GM18868 (cell line): ENCODE data around the gene NTF3.

Source experiments
- ATAC-seq: cut with Tn5 transposase; IDR thresholded peaks from one replicate; pipeline ENCODE4 v1.9.1; 2021; ENCODE audit warnings: mild to moderate bottlenecking, moderate library complexity; ENCODE audit not compliant: unreplicated experiment

NTF3 gene

GRCh38 chr12:5509557-5509956, 77.6 kb downstream of the NTF3 start:
- ATAC-seq: no peak

GRCh38 chr12:5510251-5510805, 78.4 kb downstream of the NTF3 start:
- ATAC-seq: no peak

GRCh38 chr12:5511256-5511643, 79.3 kb downstream of the NTF3 start:
- ATAC-seq: no peak

DNA sequence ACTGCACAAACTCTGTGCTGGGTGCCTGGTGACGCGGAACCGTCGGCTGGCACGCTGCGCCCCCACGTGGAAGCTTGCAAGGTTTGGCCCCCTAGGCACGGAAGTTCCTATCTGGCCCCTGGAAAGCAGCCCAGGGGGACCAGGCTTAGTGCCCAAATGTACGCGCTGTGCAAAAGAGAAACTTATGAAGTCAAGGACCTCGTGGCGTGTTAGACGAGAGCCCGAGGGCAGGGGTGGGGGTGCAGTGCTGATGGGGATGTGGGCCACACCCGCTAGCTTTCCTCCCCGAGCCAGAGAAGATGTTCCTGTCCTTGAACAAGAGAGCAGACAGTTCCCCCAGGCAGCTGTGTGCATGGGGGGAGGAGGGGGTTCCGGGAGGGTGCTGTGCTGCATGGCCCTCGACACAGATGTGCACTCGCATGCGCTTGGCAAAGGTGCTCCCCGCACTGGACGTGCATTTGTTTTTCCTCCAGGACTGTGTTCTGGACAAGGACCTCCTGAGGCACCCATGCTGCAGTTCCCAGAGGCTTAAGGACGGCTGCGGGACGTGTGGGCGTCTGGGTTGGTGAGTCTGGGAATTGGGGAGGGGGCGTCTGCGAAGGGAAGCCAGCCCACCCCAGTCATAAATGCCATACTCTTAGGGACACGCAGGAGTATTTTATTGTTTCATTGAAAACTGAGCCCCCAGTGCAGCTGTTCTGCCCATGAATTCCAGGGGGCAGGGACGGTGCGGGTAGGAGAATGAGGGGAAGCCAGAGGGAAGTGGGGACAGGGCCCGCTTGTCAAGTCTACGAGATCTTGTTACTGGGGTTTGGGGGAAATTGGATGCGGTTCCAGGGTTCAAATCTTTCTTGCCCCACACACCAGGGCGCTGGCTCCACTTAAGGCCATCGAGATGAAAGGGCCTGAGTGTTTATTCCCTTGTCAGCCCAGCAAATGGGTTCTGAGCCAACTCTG, 80.0 kb downstream of the NTF3 start:
- ATAC-seq: no peak

DNA sequence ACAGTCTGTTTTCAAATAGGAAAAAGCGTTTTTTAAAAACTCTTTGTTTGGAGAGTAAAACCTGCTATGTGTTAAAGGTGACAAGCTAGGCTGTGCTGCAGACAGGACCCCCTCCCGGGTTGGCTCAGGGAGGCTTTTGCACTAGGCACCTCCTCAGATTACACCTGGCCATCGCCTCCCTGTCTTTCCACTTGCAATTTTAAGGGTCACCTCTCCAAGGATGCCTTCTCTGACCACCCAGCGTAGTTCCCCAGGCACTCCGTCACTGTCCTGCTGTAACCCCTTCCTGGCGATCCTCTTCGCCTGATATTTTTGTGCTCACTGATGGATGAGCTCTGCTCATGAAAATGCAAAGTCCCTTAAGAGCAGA, 80.7 kb downstream of the NTF3 start:
- ATAC-seq: no peak

GRCh38 chr12:5513406-5513805, 81.5 kb downstream of the NTF3 start:
- no peak for ATAC-seq

DNA sequence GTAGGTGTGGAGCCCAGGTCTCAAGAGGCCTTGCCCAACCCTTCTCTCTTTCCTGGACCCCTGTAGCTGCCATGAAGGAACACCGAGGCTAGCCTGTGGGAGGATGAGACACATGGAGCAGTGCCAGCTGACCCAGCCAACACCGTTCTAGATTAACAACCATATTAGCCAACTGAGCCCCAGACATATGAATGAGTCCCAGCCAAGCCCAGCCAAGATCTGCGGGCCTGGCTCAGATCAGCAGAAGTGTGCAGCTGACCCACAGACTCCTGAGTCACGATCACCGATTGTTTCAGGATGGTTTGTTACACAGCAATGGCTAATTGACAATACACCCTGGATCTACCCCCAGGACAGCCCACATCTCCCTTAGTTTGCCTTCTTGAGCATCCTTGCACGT, 82.1 kb downstream of the NTF3 start:
- ATAC-seq: no peak

- no peak for ATAC-seq
These were observed 82.6 kb downstream of the NTF3 start for GRCh38 chr12:5514545-5514944.

DNA sequence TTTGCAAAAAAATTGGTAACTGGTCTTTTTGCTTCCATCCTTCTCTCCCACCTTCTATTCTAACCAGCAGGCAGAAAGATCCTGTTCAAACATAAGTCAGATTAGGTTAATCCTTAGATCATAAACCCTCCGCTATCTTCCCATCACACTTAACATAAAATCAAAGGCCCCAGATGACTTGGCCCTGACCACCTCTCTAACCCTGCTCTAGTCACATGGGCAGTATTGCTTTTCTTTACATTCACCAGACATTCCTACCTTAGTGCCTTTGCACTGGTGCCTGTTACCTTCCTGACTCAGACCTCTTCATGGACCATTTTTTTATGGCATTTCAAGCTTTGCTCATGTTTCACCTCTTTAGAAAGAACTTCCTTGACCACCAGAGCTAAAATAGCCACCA, 83.5 kb downstream of the NTF3 start:
- ATAC-seq: no peak

DNA sequence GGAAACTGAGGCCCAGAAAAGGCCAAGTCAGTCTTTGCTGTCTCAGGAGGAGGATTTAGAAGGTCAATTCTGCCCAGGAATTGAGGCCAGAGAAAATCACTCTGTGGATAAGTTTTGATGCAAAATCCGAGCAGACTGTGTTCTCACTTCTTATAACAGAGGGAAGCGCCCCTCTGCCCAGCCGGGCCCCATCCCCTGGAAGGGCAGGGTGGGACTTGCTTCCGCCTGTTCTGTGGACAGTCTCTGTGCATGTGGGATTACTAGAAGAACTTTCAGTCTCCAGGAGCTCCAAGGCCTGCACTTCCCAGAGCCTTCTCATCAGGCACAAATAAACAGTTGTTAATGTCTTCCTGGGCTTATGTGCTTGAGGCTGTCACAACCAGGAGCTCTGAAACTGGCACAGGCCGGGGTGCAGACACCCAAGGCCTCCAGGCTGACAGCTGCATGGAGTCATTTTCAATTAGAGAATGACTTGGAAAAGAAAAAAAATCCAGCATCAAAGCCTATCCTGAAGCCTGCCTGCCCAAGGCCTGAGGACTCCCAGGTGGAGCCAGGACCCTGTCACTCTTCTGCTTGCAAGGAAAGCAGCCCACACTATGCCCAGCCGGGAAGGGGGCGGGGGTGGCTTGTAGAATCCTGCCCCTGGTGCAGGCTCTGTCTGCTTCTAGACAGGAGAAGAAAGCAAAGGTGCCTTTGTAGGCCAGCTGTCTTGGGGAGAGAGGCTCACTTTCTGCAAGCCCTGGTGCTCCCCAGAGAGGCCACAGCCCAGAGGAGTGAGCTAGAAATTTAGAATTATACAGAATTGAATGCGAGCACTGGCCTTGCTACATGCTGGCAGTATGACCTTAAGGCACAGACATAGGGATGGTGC, 84.7 kb downstream of the NTF3 start:
- no peak for ATAC-seq

GRCh38 chr12:5518584-5519365, 86.9 kb downstream of the NTF3 start:
- no peak for ATAC-seq

DNA sequence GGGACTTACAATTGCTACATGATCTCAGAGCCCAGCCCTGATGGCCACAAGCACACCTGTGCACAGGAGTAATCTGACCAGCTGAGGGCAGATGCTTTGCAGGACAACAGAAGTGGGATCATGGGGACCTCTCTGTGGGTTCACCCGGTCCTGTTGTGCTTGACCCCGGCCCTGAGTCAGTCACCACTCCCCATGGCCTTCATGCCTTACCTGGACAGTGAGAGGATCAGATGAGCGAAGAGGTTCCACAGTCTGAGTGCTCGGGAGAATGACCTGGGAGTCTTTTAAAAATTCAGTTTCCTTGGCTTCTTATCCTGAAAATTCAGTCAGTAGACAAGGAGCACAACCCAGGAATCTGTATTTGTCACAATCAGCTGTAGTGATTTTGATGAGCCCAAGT, 88.1 kb downstream of the NTF3 start:
- ATAC-seq: no peak

GRCh38 chr12:5520831-5521230, 88.9 kb downstream of the NTF3 start:
- no peak for ATAC-seq

DNA sequence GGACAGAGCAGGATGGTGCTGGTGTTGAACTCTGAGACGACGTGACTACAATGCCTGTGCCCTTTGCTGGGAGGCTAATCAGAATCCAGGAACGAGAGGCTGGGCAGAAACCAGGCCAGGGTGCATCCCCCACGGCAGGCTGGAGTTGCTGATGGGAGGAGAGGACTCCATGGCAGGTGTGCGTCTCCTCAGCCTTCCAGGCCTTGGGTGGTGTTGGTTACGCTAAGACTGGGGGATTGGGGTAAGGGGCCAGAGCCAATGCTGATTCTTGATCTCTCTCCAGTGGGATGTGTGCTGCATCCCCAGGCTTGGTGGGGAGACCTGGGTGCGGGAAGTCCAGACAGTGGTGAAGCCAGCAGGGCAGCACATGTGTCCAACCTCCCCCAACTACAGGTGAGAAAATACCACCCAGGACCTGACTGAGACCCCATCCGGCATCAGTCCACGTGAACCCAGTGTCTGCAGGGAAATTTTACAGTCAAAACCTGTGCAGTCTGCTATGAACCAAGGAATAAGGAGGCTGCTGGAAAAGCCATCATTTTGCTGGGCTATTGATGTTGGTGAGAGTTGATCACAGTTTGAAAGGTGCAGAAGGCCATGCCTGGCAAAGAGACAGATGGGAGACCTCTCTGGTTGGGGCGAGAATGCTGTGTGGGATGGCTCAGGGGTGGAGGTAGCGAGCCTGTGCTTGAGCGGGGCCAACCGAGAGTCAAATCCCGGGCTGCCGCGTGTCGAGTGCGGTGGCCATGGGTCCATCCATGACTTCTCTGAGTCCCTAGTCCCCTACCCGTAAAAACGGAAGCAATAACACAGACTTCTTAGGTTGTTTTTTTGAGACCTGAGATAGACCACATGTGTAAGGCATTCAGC, 89.8 kb downstream of the NTF3 start:
- ATAC-seq: no peak

GRCh38 chr12:5522432-5523335, 90.8 kb downstream of the NTF3 start:
- no peak for ATAC-seq

- no peak for ATAC-seq
These were observed 91.6 kb downstream of the NTF3 start for GRCh38 chr12:5523396-5524115.

- ATAC-seq: no peak
These were observed 92.3 kb downstream of the NTF3 start for GRCh38 chr12:5524116-5524768.
